H9 (cell line): Measurements from ENCODE around the gene EZH1. TPM values are rescaled to one million over a fixed set of nuclear protein-coding genes. Genes with fewer than 3 reads are reported as not detected.

ENCODE experiments used
- DNase-seq: peaks from one replicate; pipeline ENCODE4 v3.0.0-alpha.2; 2017
- H2AFZ ChIP-seq: one replicate; pipeline ENCODE4 v1.6.1; 2013; ENCODE audit warnings: mild to moderate bottlenecking, low read length, control low read depth, moderate library complexity
- H2AK5ac ChIP-seq: 2 replicates; pipeline ENCODE4 v1.6.1; 2013; ENCODE audit warnings: low read length, control low read depth, mixed read lengths; ENCODE audit not compliant: insufficient read length
- H2BK120ac ChIP-seq: one replicate; pipeline ENCODE4 v1.6.1; 2013; ENCODE audit warnings: low read depth, mild to moderate bottlenecking, low read length, control low read depth, inconsistent platforms; ENCODE audit not compliant: poor library complexity, severe bottlenecking
- H2BK12ac ChIP-seq: 2 replicates; pipeline ENCODE4 v1.6.1; 2013; ENCODE audit warnings: low read length, control low read depth, mixed read lengths, low read depth; ENCODE audit not compliant: insufficient read length
- H2BK15ac ChIP-seq: 2 replicates; pipeline ENCODE4 v1.6.1; 2013; ENCODE audit warnings: low read depth, low read length, control low read depth
- H2BK20ac ChIP-seq: one replicate; pipeline ENCODE4 v1.6.1; 2013; ENCODE audit warnings: low read depth, mild to moderate bottlenecking, low read length, control low read depth, inconsistent platforms; ENCODE audit not compliant: poor library complexity, severe bottlenecking
- H2BK5ac ChIP-seq: 2 replicates; pipeline ENCODE4 v1.6.1; 2013; ENCODE audit warnings: low read length, control low read depth, mixed read lengths; ENCODE audit not compliant: insufficient read length
- H3K14ac ChIP-seq: 2 replicates; pipeline ENCODE4 v1.6.1; 2013; ENCODE audit warnings: low read length, control low read depth; ENCODE audit not compliant: insufficient read depth
- H3K18ac ChIP-seq: 2 replicates; pipeline ENCODE4 v1.6.1; 2013; ENCODE audit warnings: low read depth, mild to moderate bottlenecking, mixed read lengths, low read length, control low read depth; ENCODE audit not compliant: insufficient read length
- H3K23ac ChIP-seq: 2 replicates; pipeline ENCODE4 v1.6.1; 2013; ENCODE audit warnings: low read length, control low read depth, mixed read lengths, low read depth; ENCODE audit not compliant: insufficient read length
- H3K23me2 ChIP-seq: 2 replicates; pipeline ENCODE4 v1.6.1; 2013; ENCODE audit warnings: low read depth, mild to moderate bottlenecking, mixed read lengths, low read length, control low read depth; ENCODE audit not compliant: insufficient read length, poor library complexity, severe bottlenecking
- H3K27ac ChIP-seq: 2 replicates; pipeline ENCODE4 v1.5.1; 2013; ENCODE audit warnings: low read length, control low read depth, mixed read lengths, low read depth; ENCODE audit not compliant: insufficient read length
- H3K27me3 ChIP-seq: 2 replicates; pipeline ENCODE4 v1.6.1; 2013; ENCODE audit warnings: low read length, control low read depth, inconsistent platforms; ENCODE audit not compliant: insufficient read depth
- H3K4ac ChIP-seq: 2 replicates; pipeline ENCODE4 v1.6.1; 2013; ENCODE audit warnings: low read depth, mild to moderate bottlenecking, control low read depth, inconsistent platforms, low read length, moderate library complexity
- H3K4me1 ChIP-seq: 2 replicates; pipeline ENCODE4 v1.6.1; 2013; ENCODE audit warnings: low read length, control low read depth, inconsistent platforms; ENCODE audit not compliant: insufficient read depth
- H3K4me2 ChIP-seq: 2 replicates; pipeline ENCODE4 v1.6.1; 2013; ENCODE audit warnings: low read length, control low read depth, mixed read lengths; ENCODE audit not compliant: insufficient read length, insufficient read depth
- H3K56ac ChIP-seq: 2 replicates; pipeline ENCODE4 v1.6.1; 2013; ENCODE audit warnings: low read depth, mild to moderate bottlenecking, mixed read lengths, low read length, control low read depth; ENCODE audit not compliant: insufficient read length
- H3K79me1 ChIP-seq: 2 replicates; pipeline ENCODE4 v1.6.1; 2013; ENCODE audit warnings: low read depth, mild to moderate bottlenecking, moderate library complexity, low read length, control low read depth, inconsistent platforms; ENCODE audit not compliant: insufficient read depth, poor library complexity, severe bottlenecking
- H3K79me2 ChIP-seq: 2 replicates; pipeline ENCODE4 v1.6.1; 2013; ENCODE audit warnings: low read length, control low read depth, inconsistent platforms; ENCODE audit not compliant: insufficient read depth
- H3K9ac ChIP-seq: 2 replicates; pipeline ENCODE4 v1.6.1; 2013; ENCODE audit warnings: low read length, control low read depth, mixed read lengths; ENCODE audit not compliant: insufficient read length; ENCODE audit errors: extremely low read depth
- H3K9me3 ChIP-seq: one replicate; pipeline ENCODE4 v1.6.1; 2013; ENCODE audit warnings: low read depth, low read length, inconsistent platforms; ENCODE audit not compliant: control insufficient read depth
- H3T11ph ChIP-seq: one replicate; pipeline ENCODE4 v1.6.1; 2013; ENCODE audit warnings: mild to moderate bottlenecking, low read length, control low read depth, inconsistent platforms
- H4K20me1 ChIP-seq: one replicate; pipeline ENCODE4 v1.6.1; 2013; ENCODE audit not compliant: control insufficient read depth, insufficient read length, insufficient read depth
- H4K5ac ChIP-seq: 2 replicates; pipeline ENCODE4 v1.6.1; 2013; ENCODE audit warnings: low read depth, mild to moderate bottlenecking, mixed read lengths, low read length, control low read depth; ENCODE audit not compliant: insufficient read length
- H4K8ac ChIP-seq: replicated peaks from 2 replicates; pipeline ENCODE4 v1.6.1; 2013; ENCODE audit warnings: low read length, control low read depth, mixed read lengths, low read depth; ENCODE audit not compliant: insufficient read length
- H4K91ac ChIP-seq: 2 replicates; pipeline ENCODE4 v1.6.1; 2013; ENCODE audit warnings: low read depth, mild to moderate bottlenecking, moderate library complexity, mixed read lengths, low read length, control low read depth; ENCODE audit not compliant: insufficient read length
- H3K27ac Mint-ChIP-seq, 3 experiments: 2 replicates in 2 of 3; 3 replicates in 1 of 3; pipeline ENCODE4 v1.8.0; 2020 to 2021; ENCODE audit warnings: mixed read lengths in 3 of 3, mild to moderate bottlenecking in 1 of 3, moderate library complexity in 1 of 3
- H3K27me3 Mint-ChIP-seq: 2 replicates; pipeline ENCODE4 v1.8.0; 2021; ENCODE audit warnings: low read depth, mild to moderate bottlenecking, moderate library complexity, mixed read lengths
- H3K36me3 Mint-ChIP-seq, 3 experiments: 2 replicates in 2 of 3; 3 replicates in 1 of 3; pipeline ENCODE4 v1.8.0; 2020 to 2021; ENCODE audit warnings: low read depth in 3 of 3, mixed read lengths in 3 of 3; ENCODE audit not compliant: insufficient read depth in 1 of 3
- H3K4me1 Mint-ChIP-seq, 2 experiments: 2 replicates each; pipeline ENCODE4 v1.8.0; 2020; ENCODE audit warnings: mixed read lengths in 2 of 2
- H3K4me3 Mint-ChIP-seq, 2 experiments: 2 replicates in 1 of 2; 3 replicates in 1 of 2; pipeline ENCODE4 v1.8.0; 2020 to 2021; ENCODE audit warnings: mild to moderate bottlenecking in 2 of 2, mixed read lengths in 2 of 2, moderate library complexity in 1 of 2
- H3K9me3 Mint-ChIP-seq, 2 experiments: 2 replicates in 1 of 2; 3 replicates in 1 of 2; pipeline ENCODE4 v1.8.0; 2020; ENCODE audit warnings: mild to moderate bottlenecking in 2 of 2, mixed read lengths in 2 of 2, moderate library complexity in 1 of 2
- WGBS: extraction: QIAGEN DNeasy Blood & Tissue Kit; methylation state at CpG from one replicate; pipeline ENCODE4 v1.1.7; 2013; ENCODE audit warnings: missing lambda C conversion rate, low lambda C conversion rate, mixed read lengths; ENCODE audit not compliant: insufficient read length; ENCODE audit errors: extremely low coverage; 5-methylcytosine and 5-hydroxymethylcytosine counted together
- total RNA-seq: library from RNA; stranded (reverse); gene quantifications from 2 replicates; pipeline ENCODE4 v1.2.1, GENCODE V29; 2021
- TF ChIP-seq, protein P1 (sequence below): fragments of 200-600 bp; sonication (generic); conservative IDR thresholded peaks from 3 replicates; pipeline ENCODE4 v1.8.0; 2021; ENCODE audit warnings: antibody characterized with exemption, mild to moderate bottlenecking

EZH1 gene
- total RNA-seq, 1 experiment from 2014 or later = 17.9 TPM

DNA sequence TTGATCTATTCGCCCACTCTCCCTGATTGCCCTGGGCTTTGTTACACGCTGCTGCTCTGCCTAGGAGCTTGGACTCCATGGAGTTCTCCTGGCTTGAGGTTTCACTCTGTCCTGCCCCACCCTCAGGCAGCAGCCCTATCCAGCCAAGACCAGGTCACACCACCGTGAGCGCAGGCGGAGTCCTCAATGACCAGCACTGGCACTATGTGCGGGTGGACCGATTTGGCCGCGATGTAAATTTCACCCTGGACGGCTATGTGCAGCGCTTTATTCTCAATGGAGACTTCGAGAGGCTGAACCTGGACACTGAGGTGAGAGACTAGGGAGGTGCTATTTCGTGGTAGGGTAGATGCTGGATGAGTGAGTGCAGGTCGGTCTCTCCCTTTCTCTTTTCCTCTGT lies 59.0 kb downstream of the EZH1 start:
- TF ChIP-seq, protein P1, sequence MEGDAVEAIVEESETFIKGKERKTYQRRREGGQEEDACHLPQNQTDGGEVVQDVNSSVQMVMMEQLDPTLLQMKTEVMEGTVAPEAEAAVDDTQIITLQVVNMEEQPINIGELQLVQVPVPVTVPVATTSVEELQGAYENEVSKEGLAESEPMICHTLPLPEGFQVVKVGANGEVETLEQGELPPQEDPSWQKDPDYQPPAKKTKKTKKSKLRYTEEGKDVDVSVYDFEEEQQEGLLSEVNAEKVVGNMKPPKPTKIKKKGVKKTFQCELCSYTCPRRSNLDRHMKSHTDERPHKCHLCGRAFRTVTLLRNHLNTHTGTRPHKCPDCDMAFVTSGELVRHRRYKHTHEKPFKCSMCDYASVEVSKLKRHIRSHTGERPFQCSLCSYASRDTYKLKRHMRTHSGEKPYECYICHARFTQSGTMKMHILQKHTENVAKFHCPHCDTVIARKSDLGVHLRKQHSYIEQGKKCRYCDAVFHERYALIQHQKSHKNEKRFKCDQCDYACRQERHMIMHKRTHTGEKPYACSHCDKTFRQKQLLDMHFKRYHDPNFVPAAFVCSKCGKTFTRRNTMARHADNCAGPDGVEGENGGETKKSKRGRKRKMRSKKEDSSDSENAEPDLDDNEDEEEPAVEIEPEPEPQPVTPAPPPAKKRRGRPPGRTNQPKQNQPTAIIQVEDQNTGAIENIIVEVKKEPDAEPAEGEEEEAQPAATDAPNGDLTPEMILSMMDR = no peak
- Histone ChIP-seq H3K18ac (no peak overlapping the region), H3K79me2 (no peaks in the 10 kb centered on the region), H3K4ac (no peak overlapping the region), H4K91ac (no peak overlapping the region), H2BK5ac (no peak overlapping the region), H2AK5ac (no peak overlapping the region), H3K14ac (no peak overlapping the region), H3K56ac (no peak overlapping the region), H3K27me3 (no peaks in the 10 kb centered on the region; the same call in 1 of the 2 replicates), H2BK120ac (no peak overlapping the region), H3K23ac (no peak overlapping the region), H2BK20ac (no peak overlapping the region), H4K5ac (no peak overlapping the region), H3T11ph (no peak overlapping the region), H3K4me2 (no peak overlapping the region), H2BK12ac (no peak overlapping the region), H4K20me1 (no peaks in the 10 kb centered on the region), H3K4me1 (no peaks in the 10 kb centered on the region; the same call in 1 of the 2 replicates), H3K9me3 (no peaks in the 10 kb centered on the region), H4K8ac (no peak overlapping the region), H3K79me1 (no peaks in the 10 kb centered on the region), H3K27ac (no peak overlapping the region), H3K23me2 (peaks cover 11% of the 10 kb centered on the region), H2AFZ (no peak overlapping the region), H2BK15ac (no peak overlapping the region), H3K9ac (no peak overlapping the region)
- Mint-ChIP-seq H3K4me1 (peaks cover 21 to 36% of the 10 kb centered on the region in 2 experiments), H3K9me3 (no peaks in the 10 kb centered on the region), H3K4me3 (no peak overlapping the region), H3K36me3 (peaks cover 13 to 31% (median 18%) of the 10 kb centered on the region in 3 experiments), H3K27me3 (peaks cover 42% of the 10 kb centered on the region), H3K27ac (no peak overlapping the region)
- DNase-seq = peak; percentile 33
- WGBS = no CpG with 5 or more reads among the region's 14 CpGs
